Peyer's patch (tissue), 4 donors: ENCODE data around the gene FGD3.

Experiments
- POLR2A ChIP-seq, 2 donors: fragments of 450-650 bp; IDR thresholded peaks; one replicate each; pipeline ENCODE4 v1.5.1; 2017; ENCODE audit warnings: antibody characterized with exemption in 2 of 2, mild to moderate bottlenecking in 2 of 2, moderate library complexity in 2 of 2
- TF ChIP-seq, protein P1 (sequence below), 6 experiments: fragments of 450-650 bp in 4 of 6; fragments of 200-600 bp in 2 of 6; sonication (generic) in 1 of 6; IDR thresholded peaks; one replicate each; pipeline ENCODE4 v1.5.1; 2017 to 2019; ENCODE audit warnings: antibody characterized with exemption in 6 of 6, mild to moderate bottlenecking in 3 of 6, moderate library complexity in 1 of 6

DNA sequence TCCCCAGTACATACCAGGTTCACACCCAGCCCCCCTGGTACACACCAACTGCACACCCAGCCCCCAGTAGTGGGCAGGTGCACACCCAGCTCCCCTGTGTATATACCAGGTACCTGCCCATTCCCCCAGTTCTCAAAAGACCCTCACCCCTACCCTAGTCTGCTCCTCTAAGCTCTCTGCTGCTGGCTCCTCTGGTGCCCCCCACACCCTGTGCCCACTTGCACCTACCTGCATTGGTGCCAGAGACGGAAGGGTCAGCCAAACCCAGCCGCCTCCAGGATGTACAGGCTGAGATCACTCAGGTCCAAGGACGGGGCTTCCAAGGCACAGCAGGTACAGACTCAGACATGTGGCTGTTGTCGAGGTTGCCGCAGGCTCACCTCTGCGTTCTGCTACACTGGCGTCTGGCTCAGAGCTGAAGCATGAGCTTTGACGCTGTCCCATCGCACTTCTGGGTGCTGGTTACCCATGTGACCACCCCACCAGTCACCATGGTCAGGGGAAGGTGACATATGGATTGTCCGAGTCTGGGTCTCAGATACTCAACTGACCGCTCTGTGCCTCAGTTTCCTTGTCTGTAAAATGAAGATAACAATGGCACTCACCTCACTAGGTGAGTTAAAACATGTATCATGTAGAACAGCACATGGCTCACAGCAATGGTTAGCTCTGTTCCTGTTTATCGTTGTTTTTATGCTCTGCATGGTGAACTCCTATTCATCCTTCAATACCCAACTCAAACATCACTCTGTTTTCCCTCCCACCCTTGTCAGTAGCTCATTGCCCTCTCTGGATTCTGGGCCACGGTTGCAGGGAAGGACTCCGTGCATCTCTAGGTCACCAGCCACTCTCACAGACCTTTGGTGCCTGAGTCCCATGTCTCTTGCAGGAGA is 65.9 kb downstream of the FGD3 start:
- TF ChIP-seq, protein P1, sequence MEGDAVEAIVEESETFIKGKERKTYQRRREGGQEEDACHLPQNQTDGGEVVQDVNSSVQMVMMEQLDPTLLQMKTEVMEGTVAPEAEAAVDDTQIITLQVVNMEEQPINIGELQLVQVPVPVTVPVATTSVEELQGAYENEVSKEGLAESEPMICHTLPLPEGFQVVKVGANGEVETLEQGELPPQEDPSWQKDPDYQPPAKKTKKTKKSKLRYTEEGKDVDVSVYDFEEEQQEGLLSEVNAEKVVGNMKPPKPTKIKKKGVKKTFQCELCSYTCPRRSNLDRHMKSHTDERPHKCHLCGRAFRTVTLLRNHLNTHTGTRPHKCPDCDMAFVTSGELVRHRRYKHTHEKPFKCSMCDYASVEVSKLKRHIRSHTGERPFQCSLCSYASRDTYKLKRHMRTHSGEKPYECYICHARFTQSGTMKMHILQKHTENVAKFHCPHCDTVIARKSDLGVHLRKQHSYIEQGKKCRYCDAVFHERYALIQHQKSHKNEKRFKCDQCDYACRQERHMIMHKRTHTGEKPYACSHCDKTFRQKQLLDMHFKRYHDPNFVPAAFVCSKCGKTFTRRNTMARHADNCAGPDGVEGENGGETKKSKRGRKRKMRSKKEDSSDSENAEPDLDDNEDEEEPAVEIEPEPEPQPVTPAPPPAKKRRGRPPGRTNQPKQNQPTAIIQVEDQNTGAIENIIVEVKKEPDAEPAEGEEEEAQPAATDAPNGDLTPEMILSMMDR (IDR thresholded peaks at IDR 0.05) = no peak
- no peak for TF ChIP-seq POLR2A (IDR thresholded peaks at IDR 0.05)
